Adrenal gland (tissue), 12 donors: ENCODE data around the gene RNF145. TPM values are rescaled to one million over a fixed set of nuclear protein-coding genes. Genes with fewer than 3 reads are reported as not detected.

Experiments
- DNase-seq, 7 donors: peaks; one replicate each; pipeline ENCODE4 v3.0.0-alpha.2; 2019 to 2020
- H3K27ac ChIP-seq, 5 donors: fragments of 200-600 bp; sonication (generic) in 4 of 5; 1 replicate in 3 of 5; 2 replicates in 2 of 5; pipeline versions ENCODE4 v1.5.1 to v1.8.0; 2016 to 2020; ENCODE audit warnings: mild to moderate bottlenecking in 1 of 5
- H3K27me3 ChIP-seq: fragments of 200-600 bp; 2 replicates; pipeline ENCODE4 v1.8.0; 2021
- H3K36me3 ChIP-seq, 2 donors: fragments of 200-600 bp; replicated peaks in 1 of 2; 1 replicate in 1 of 2; 2 replicates in 1 of 2; pipeline versions ENCODE4 v1.5.1 to v1.8.0; 2018 to 2022
- H3K4me1 ChIP-seq, 2 donors: fragments of 200-600 bp; replicated peaks in 1 of 2; 1 replicate in 1 of 2; 2 replicates in 1 of 2; pipeline versions ENCODE4 v1.5.1 to v1.8.0; 2018 to 2021
- H3K4me3 ChIP-seq, 4 donors: fragments of 200-600 bp; sonication (generic) in 3 of 4; one replicate each; pipeline ENCODE4 v1.5.1; 2016 to 2018
- H3K9me3 ChIP-seq, 3 donors: fragments of 200-600 bp; sonication (generic) in 1 of 3; replicated peaks in 1 of 3; 1 replicate in 2 of 3; 2 replicates in 1 of 3; pipeline versions ENCODE4 v1.5.1 to v1.8.0; 2016 to 2021
- CTCF ChIP-seq, 6 experiments: fragments of 450-650 bp in 4 of 6; fragments of 200-600 bp in 2 of 6; sonication (generic) in 1 of 6; IDR thresholded peaks; 1 replicate in 5 of 6; 2 replicates in 1 of 6; pipeline versions ENCODE4 v1.5.1 to v1.8.0; 2016 to 2021; ENCODE audit warnings: antibody characterized with exemption in 6 of 6, mild to moderate bottlenecking in 2 of 6, moderate library complexity in 1 of 6
- POLR2A ChIP-seq, 2 donors: fragments of 450-650 bp; IDR thresholded peaks; one replicate each; pipeline ENCODE4 v1.6.1; 2017; ENCODE audit warnings: antibody characterized with exemption in 2 of 2, mild to moderate bottlenecking in 2 of 2, moderate library complexity in 1 of 2
- WGBS, 4 donors: extraction: QIAGEN DNeasy Blood & Tissue Kit in 2 of 4; methylation state at CpG; one replicate each; pipeline versions ENCODE4 v1.1.5 to v1.1.7; 2013 to 2017; 5-methylcytosine and 5-hydroxymethylcytosine counted together
- intact Hi-C, 2 donors: fragments of 100-400 bp; cut with DNase I; formaldehyde crosslinking; loops; one replicate each; pipeline versions ENCODE4 v1.14.1 to v1.15.0; 2022 to 2023
- polyA plus RNA-seq, 3 donors: library from polyadenylated mRNA; stranded (reverse); fragments of 200-250 nt in 2 of 3; fragments of 350-450 nt in 1 of 3; fragmentation: Illumina TruSeq in 1 of 3; extraction: RNeasy Lipid Tissue Mini Kit (QIAGEN cat#74804) in 1 of 3; gene quantifications; one replicate each; pipeline ENCODE4 v1.2.3, GENCODE V29; 2013 to 2014
- small RNA-seq, 2 donors: library from RNA; depleted of rRNA; stranded (forward); fragments of <200 nt; gene quantifications; one replicate each; pipeline ENCODE3, GENCODE V24; 2016
- total RNA-seq, 9 donors: library from RNA; depleted of rRNA in 4 of 9; stranded (reverse); fragments of >200 nt in 4 of 9; fragments of 120-200 nt in 1 of 9; fragmentation: NEBNext Ultra II Directional in 1 of 9; extraction: Animal tissue kit (Norgen Biotek cat#: 25700) in 1 of 9; gene quantifications; one replicate each; pipeline versions ENCODE4 v1.1.0 to v1.2.4, GENCODE V29; 2013 to 2023
- donor health status: healthy with polysubstance abuse.
- donor health status: Bipolar disorder and iron deficiency.
- donor health status: DM: yes; HTN: yes; CAD: no.
- donor health status: DM: no; HTN: no; CAD: no.
- donor health status: DM: no; HTN: no; CAD: no.
- donor health status: DM: yes; HTN: yes; CAD: no.

The RNF145 gene
- total and polyA plus RNA-seq, 12 donors, result 20.2 to 138 (median 69.6) TPM

GRCh38 chr5:159112436-159112835, 96.9 kb downstream of the RNF145 start:
- Histone ChIP-seq H3K36me3 (no peaks in the 10 kb centered on the region), H3K4me3 (no peak overlapping the region), H3K27me3 (peaks cover 6% of the 10 kb centered on the region), H3K4me1 (no peaks in the 10 kb centered on the region), H3K27ac (no peak overlapping the region), H3K9me3 (no peaks in the 10 kb centered on the region)
- 81 to 88% (median 85%) methylated on average over 2 of the region's 2 CpGs for WGBS, 4 donors
- no peak for DNase-seq
- intact Hi-C loops, result no loop called here
- no peak for TF ChIP-seq CTCF (IDR thresholded peaks at IDR 0.05)
- TF ChIP-seq POLR2A (IDR thresholded peaks at IDR 0.05), result no peak

Small RNA genes within 50 kb of the gene (small RNA-seq; reads per million reads assigned to genes)
- gene RF00263, result 0 reads per million in 2 donors

Other genes starting within 250 kb of the RNF145 start
- 10 to 100 TPM in 3 of 9 donors, 1 to 10 TPM in 6; 4.0 to 12.2 (median 8.6) TPM for gene EBF1, start 109.6 kb downstream of the RNF145 start, total RNA-seq
- gene EBF1, start 109.6 kb downstream of the RNF145 start, polyA plus RNA-seq, result 1 to 10 TPM; 2.6 to 7.3 (median 5.2) TPM
- gene UBLCP1, start 53.7 kb upstream of the RNF145 start, total RNA-seq, result 10 to 100 TPM; 12.7 to 25.5 (median 20.7) TPM
- gene UBLCP1, start 53.7 kb upstream of the RNF145 start, polyA plus RNA-seq, result 10 to 100 TPM; 11.3 to 27.2 (median 27.1) TPM
- gene IL12B, start 120.9 kb upstream of the RNF145 start, total RNA-seq, result not detected
- not detected for gene IL12B, start 120.9 kb upstream of the RNF145 start, polyA plus RNA-seq